ENCODE data around the gene MTM1. TPM values are rescaled to one million over a fixed set of nuclear protein-coding genes. Genes with fewer than 3 reads are reported as not detected.

MTM1 gene
- total RNA-seq, 4 donors from 2014 or later = 12.7 to 73.2 (median 44.7) TPM

DNA sequence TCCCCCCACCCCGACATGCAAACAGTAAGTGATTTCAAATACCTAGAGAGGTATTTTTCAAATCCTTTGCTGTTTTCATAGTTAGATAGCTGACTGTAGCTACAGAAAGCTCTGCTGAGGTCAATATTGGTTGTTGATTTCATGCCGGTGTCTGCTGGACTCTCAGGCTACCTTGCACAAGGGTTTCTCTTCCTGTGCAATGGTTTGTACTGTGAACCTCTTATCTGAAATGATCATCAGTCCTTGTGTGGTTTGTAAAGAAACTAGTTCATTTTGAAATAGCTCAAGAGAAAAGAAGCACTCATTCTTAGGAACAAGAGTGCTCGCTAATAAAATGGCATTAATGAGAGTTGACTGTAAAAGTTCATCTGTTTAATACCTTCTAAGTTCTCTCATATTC, 2.1 kb downstream of the MTM1 start:
- DNase-seq = no peak
- no peaks in the 10 kb centered on the region for H3K9me3 ChIP-seq
- intact Hi-C loops (cut with DNase I; ENCODE audit: low total_unique reads) (no loop called here), in situ Hi-C loops (cut with MboI; ENCODE audit: low pct_ligation_motif_present in 1 of 4, low pct_unique_long_range_greater_than_20kb in 1 of 4, low sequenced_read_pairs in 3 of 4) (no loop called here)
- TF ChIP-seq POLR2A (IDR thresholded peaks at IDR 0.05) = peak; percentile 19
- TF ChIP-seq, protein P1, sequence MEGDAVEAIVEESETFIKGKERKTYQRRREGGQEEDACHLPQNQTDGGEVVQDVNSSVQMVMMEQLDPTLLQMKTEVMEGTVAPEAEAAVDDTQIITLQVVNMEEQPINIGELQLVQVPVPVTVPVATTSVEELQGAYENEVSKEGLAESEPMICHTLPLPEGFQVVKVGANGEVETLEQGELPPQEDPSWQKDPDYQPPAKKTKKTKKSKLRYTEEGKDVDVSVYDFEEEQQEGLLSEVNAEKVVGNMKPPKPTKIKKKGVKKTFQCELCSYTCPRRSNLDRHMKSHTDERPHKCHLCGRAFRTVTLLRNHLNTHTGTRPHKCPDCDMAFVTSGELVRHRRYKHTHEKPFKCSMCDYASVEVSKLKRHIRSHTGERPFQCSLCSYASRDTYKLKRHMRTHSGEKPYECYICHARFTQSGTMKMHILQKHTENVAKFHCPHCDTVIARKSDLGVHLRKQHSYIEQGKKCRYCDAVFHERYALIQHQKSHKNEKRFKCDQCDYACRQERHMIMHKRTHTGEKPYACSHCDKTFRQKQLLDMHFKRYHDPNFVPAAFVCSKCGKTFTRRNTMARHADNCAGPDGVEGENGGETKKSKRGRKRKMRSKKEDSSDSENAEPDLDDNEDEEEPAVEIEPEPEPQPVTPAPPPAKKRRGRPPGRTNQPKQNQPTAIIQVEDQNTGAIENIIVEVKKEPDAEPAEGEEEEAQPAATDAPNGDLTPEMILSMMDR (IDR thresholded peaks at IDR 0.05) = no peak
- TF ChIP-seq EP300 (IDR thresholded peaks at IDR 0.05; ENCODE audit: low read depth) = no peak
- TF ChIP-seq POLR2AphosphoS5 (IDR thresholded peaks at IDR 0.05) = peak in 2 of 3 donors; percentile 22 to 34
- peak overlapping the region; percentile 92 to 97 (median 93) for H3K27ac ChIP-seq
- H3K36me3 ChIP-seq = no peaks in the 10 kb centered on the region
- H3K27me3 ChIP-seq = no peaks in the 10 kb centered on the region
- WGBS, 2 donors (ENCODE audit: low coverage in 1 of 2) = 36 to 61% methylated on average over 3 of the region's 3 CpGs
- H3K4me3 ChIP-seq = peak overlapping the region in 2 of 4 donors; percentile 77 to 80
- H3K4me1 ChIP-seq = peaks cover 0 to 44% (median 30%) of the 10 kb centered on the region in 4 donors

DNA sequence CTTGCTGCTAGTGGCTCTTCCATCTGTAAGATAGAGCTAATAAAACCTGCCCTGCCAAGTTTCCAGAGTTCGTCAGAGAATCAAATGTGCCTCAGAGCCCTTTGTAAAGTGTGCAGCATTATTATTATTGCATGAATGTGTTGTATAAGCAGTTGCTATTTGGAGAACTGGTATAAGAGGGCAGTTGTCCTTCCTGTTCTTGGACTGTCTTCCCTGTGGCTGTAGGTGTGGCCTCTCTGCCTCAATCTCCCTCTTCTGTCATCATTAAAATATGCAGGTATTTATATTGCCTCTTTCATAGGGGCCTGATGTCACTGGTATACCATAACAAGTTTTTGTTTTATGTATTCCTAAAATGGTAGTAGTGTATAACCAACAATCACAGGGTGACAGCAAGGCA, 3.8 kb downstream of the MTM1 start:
- in situ Hi-C loops (cut with MboI; ENCODE audit: low pct_ligation_motif_present in 1 of 4, low pct_unique_long_range_greater_than_20kb in 1 of 4, low sequenced_read_pairs in 3 of 4) (no loop called here), intact Hi-C loops (cut with DNase I; ENCODE audit: low total_unique reads) (no loop called here)
- DNase-seq = no peak
- 28% methylated on average over 1 of the region's 1 CpG; no CpG with 5 or more reads in 1 of the 2 donors for WGBS, 2 donors (ENCODE audit: low coverage in 1 of 2)
- Histone ChIP-seq H3K4me3 (peak overlapping the region in 1 of 4 donors; percentile 80), H3K27me3 (no peaks in the 10 kb centered on the region), H3K36me3 (no peaks in the 10 kb centered on the region), H3K27ac (peak overlapping the region; percentile 92 to 97 (median 93)), H3K9me3 (no peaks in the 10 kb centered on the region), H3K4me1 (peaks cover 6 to 59% (median 34%) of the 10 kb centered on the region in 4 donors)
- peak; percentile 24 for TF ChIP-seq POLR2A (IDR thresholded peaks at IDR 0.05)
- TF ChIP-seq EP300 (IDR thresholded peaks at IDR 0.05; ENCODE audit: low read depth) = no peak
- peak in 1 of 3 donors; percentile 22 for TF ChIP-seq POLR2AphosphoS5 (IDR thresholded peaks at IDR 0.05)
- TF ChIP-seq, protein P1 (IDR thresholded peaks at IDR 0.05) = no peak

DNA sequence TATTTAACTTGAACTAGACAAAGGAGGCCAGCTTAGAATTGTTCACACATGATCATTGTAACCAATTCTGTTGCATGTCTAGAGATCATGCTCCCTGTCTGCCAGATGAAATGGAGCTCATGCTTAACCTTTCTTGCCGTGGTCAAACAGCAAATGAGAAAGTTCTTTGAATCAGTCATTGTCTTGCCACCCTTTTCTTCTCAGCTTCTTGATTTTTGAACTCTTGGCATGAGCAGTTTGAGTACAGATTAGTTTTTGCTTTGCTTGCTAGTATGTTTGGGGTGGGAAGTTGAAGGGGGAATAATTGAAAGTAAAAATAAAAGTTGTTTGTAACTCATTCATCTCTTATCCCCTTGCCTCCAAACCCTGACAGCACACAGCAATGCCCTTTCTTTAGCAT, 4.7 kb downstream of the MTM1 start:
- 26% methylated on average over 1 of the region's 1 CpG; no CpG with 5 or more reads in 1 of the 2 donors for WGBS, 2 donors (ENCODE audit: low coverage in 1 of 2)
- Histone ChIP-seq H3K9me3 (no peaks in the 10 kb centered on the region), H3K27ac (peak overlapping the region; percentile 92 to 97 (median 93)), H3K4me3 (peak overlapping the region in 1 of 4 donors; percentile 18), H3K27me3 (no peaks in the 10 kb centered on the region), H3K4me1 (peaks cover 6 to 66% (median 36%) of the 10 kb centered on the region in 4 donors), H3K36me3 (no peaks in the 10 kb centered on the region)
- DNase-seq = no peak
- TF ChIP-seq POLR2A (IDR thresholded peaks at IDR 0.05) = no peak
- TF ChIP-seq, protein P1 (IDR thresholded peaks at IDR 0.05) = no peak
- no peak for TF ChIP-seq EP300 (IDR thresholded peaks at IDR 0.05; ENCODE audit: low read depth)
- TF ChIP-seq POLR2AphosphoS5 (IDR thresholded peaks at IDR 0.05) = no peak
- intact Hi-C loops (cut with DNase I; ENCODE audit: low total_unique reads) = no loop called here
- in situ Hi-C loops (cut with MboI; ENCODE audit: low pct_ligation_motif_present in 1 of 4, low pct_unique_long_range_greater_than_20kb in 1 of 4, low sequenced_read_pairs in 3 of 4) = no loop called here

DNA sequence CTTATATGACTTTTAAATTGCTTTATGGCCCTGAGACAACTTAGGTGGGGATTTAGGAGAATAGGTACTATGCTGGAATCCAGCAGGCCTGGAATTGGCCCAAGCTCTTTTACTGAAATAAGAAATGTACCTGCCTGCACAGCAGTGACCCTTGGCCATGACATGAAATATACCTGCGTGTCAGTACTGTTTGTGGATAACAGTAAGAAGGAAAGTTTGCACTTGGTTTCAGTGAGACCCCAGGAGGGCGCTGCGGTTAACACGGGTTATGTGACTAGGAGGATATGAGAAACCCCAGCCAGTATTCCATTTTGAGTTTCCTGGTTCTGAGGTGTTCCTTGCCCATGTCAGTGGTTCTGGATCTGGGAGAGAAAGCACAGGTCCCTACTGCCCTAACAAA, 5.3 kb downstream of the MTM1 start:
- Histone ChIP-seq H3K27ac (peak overlapping the region; percentile 92 to 97 (median 93)), H3K4me3 (no peak overlapping the region), H3K4me1 (peaks cover 6 to 70% (median 36%) of the 10 kb centered on the region in 4 donors), H3K9me3 (no peaks in the 10 kb centered on the region), H3K27me3 (no peaks in the 10 kb centered on the region), H3K36me3 (no peaks in the 10 kb centered on the region)
- peak; percentile 40 for DNase-seq
- no peak for TF ChIP-seq POLR2AphosphoS5 (IDR thresholded peaks at IDR 0.05)
- TF ChIP-seq, protein P1 (IDR thresholded peaks at IDR 0.05) = no peak
- no peak for TF ChIP-seq POLR2A (IDR thresholded peaks at IDR 0.05)
- no peak for TF ChIP-seq EP300 (IDR thresholded peaks at IDR 0.05; ENCODE audit: low read depth)
- 61% methylated on average over 4 of the region's 4 CpGs; no CpG with 5 or more reads in 1 of the 2 donors for WGBS, 2 donors (ENCODE audit: low coverage in 1 of 2)
- intact Hi-C loops (cut with DNase I; ENCODE audit: low total_unique reads) (no loop called here), in situ Hi-C loops (cut with MboI; ENCODE audit: low pct_ligation_motif_present in 1 of 4, low pct_unique_long_range_greater_than_20kb in 1 of 4, low sequenced_read_pairs in 3 of 4) (no loop called here)
